DND-41 (cell line): ENCODE results near the gene COL26A1.

Source experiments
- ATAC-seq: fragments of 200-7000 bp; cut with Tn5 transposase; 3 replicates; pipeline ENCODE4 v1.9.1; 2021; ENCODE audit warnings: low read depth; ENCODE audit not compliant: insufficient read depth
- DNase-seq: peaks from one replicate; pipeline ENCODE4 v3.0.0-alpha.2; 2020
- H2AFZ ChIP-seq: 2 replicates; pipeline ENCODE4 v1.6.0; 2012; ENCODE audit warnings: low read depth, low read length
- H3K27ac ChIP-seq: 2 replicates; pipeline ENCODE4 v1.5.1; 2012; ENCODE audit warnings: low read length, inconsistent platforms
- H3K27me3 ChIP-seq: fragments of 200-600 bp; sonication (generic); 2 replicates; pipeline ENCODE4 v1.6.0; 2012; ENCODE audit warnings: low read length, mild to moderate bottlenecking, inconsistent platforms; ENCODE audit not compliant: insufficient read depth, poor library complexity
- H3K36me3 ChIP-seq: 2 replicates; pipeline ENCODE4 v1.5.1; 2012; ENCODE audit warnings: low read length, inconsistent platforms; ENCODE audit not compliant: insufficient read depth
- H3K4me1 ChIP-seq: 2 replicates; pipeline ENCODE4 v1.5.1; 2012; ENCODE audit warnings: mild to moderate bottlenecking, low read length; ENCODE audit not compliant: insufficient read depth
- H3K4me2 ChIP-seq: 2 replicates; pipeline ENCODE4 v1.6.0; 2012; ENCODE audit warnings: mild to moderate bottlenecking, moderate library complexity, low read length, inconsistent platforms; ENCODE audit not compliant: insufficient read depth
- H3K4me3 ChIP-seq, 2 experiments: fragments of 200-600 bp in 1 of 2; shearing (Covaris generic) in 1 of 2; 2 replicates each; pipeline ENCODE4 v1.5.1; 2012 to 2016; ENCODE audit warnings: inconsistent platforms in 2 of 2, low read length in 2 of 2, mild to moderate bottlenecking in 2 of 2, low read depth in 1 of 2, moderate library complexity in 1 of 2
- H3K79me2 ChIP-seq: 2 replicates; pipeline ENCODE4 v1.6.0; 2012; ENCODE audit warnings: low read length, inconsistent platforms; ENCODE audit not compliant: insufficient read depth
- H3K9ac ChIP-seq: 2 replicates; pipeline ENCODE4 v1.6.0; 2012; ENCODE audit warnings: low read depth, mild to moderate bottlenecking, inconsistent platforms, low read length, moderate library complexity
- H3K9me3 ChIP-seq: 2 replicates; pipeline ENCODE4 v1.5.1; 2012; ENCODE audit warnings: low read length, moderate library complexity, mild to moderate bottlenecking, inconsistent platforms; ENCODE audit not compliant: insufficient read depth, severe bottlenecking
- H4K20me1 ChIP-seq: 2 replicates; pipeline ENCODE4 v1.6.0; 2012; ENCODE audit warnings: low read length; ENCODE audit not compliant: insufficient read depth
- EZH2 ChIP-seq: IDR thresholded peaks from 3 replicates; pipeline ENCODE4 v1.6.1; 2012; ENCODE audit warnings: borderline replicate concordance, low read depth, mild to moderate bottlenecking, moderate library complexity, low read length, inconsistent platforms; ENCODE audit not compliant: severe bottlenecking
- TF ChIP-seq, protein P1 (sequence below): IDR thresholded peaks from 2 replicates; pipeline ENCODE4 v1.5.1; 2012; ENCODE audit warnings: borderline replicate concordance, low read length, moderate library complexity, mild to moderate bottlenecking; ENCODE audit not compliant: poor library complexity, severe bottlenecking; ENCODE audit errors: extremely low read depth

COL26A1 gene

DNA sequence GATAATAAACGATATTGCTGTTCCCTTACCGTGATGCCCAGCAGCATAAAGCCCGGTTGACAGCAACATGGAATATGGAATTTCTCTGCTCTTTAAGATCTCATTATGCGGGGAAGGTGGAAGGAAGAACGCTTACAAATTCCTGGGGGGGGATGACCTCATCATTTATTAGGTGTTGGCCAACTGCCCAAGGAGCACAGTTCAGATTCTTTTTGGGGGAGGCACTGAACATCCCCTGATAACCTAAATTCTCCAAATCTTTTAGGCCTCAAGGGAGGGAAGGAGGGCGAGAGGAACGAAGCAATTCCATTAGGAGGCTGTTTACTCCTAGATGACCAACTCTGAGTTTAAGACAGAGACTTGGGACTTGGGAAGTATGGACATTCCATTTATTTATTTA, 5.2 kb upstream of the COL26A1 start:
- H3K36me3 ChIP-seq, result no peaks in the 10 kb centered on the region
- TF ChIP-seq, protein P1, sequence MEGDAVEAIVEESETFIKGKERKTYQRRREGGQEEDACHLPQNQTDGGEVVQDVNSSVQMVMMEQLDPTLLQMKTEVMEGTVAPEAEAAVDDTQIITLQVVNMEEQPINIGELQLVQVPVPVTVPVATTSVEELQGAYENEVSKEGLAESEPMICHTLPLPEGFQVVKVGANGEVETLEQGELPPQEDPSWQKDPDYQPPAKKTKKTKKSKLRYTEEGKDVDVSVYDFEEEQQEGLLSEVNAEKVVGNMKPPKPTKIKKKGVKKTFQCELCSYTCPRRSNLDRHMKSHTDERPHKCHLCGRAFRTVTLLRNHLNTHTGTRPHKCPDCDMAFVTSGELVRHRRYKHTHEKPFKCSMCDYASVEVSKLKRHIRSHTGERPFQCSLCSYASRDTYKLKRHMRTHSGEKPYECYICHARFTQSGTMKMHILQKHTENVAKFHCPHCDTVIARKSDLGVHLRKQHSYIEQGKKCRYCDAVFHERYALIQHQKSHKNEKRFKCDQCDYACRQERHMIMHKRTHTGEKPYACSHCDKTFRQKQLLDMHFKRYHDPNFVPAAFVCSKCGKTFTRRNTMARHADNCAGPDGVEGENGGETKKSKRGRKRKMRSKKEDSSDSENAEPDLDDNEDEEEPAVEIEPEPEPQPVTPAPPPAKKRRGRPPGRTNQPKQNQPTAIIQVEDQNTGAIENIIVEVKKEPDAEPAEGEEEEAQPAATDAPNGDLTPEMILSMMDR, result no peak
- no peak for TF ChIP-seq EZH2
- H3K4me3 ChIP-seq, result no peak overlapping the region
- H2AFZ ChIP-seq, result no peak overlapping the region
- H4K20me1 ChIP-seq, result no peaks in the 10 kb centered on the region
- no peak overlapping the region for H3K4me2 ChIP-seq
- no peak overlapping the region for H3K9ac ChIP-seq
- H3K27ac ChIP-seq, result no peak overlapping the region
- H3K4me1 ChIP-seq, result no peaks in the 10 kb centered on the region
- no peaks in the 10 kb centered on the region for H3K79me2 ChIP-seq
- DNase-seq (no peak), ATAC-seq (no peak)
- peaks cover 2% of the 10 kb centered on the region for H3K27me3 ChIP-seq
- no peaks in the 10 kb centered on the region for H3K9me3 ChIP-seq

DNA sequence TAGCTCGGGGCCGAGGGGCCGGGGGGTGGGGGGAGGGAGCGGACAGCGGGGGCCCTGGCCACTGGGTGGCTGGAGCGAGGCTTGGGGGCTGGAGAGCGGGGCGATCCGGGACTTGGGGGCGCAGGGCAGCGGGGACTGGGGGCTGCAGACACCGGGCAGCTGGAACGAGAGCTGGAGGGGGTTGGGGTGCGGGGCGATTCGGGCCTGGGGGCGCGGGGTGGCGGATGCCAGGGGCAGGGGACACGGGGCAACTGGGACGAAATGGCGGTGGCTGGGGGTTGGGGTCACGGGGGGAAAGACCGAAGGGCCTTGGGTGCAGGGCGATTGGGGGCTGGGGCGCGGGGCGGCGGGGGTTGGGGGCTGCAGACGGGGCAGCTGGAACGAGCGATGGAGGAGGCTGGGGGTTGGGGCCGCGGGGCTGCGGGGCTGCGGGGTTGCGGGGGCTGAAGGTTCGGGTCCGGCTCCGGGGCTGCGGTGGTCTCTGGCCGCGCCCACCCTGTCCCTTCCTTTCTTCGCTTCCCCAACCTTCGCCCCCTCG, 590 bp downstream of the COL26A1 start:
- no peaks in the 10 kb centered on the region for H3K9me3 ChIP-seq
- no peaks in the 10 kb centered on the region for H4K20me1 ChIP-seq
- no peaks in the 10 kb centered on the region for H3K4me1 ChIP-seq
- H3K4me2 ChIP-seq, result no peak overlapping the region
- no peak overlapping the region for H3K9ac ChIP-seq
- no peaks in the 10 kb centered on the region for H3K36me3 ChIP-seq
- no peak overlapping the region for H2AFZ ChIP-seq
- TF ChIP-seq, protein P1, result no peak
- TF ChIP-seq EZH2, result no peak
- no peak overlapping the region for H3K27ac ChIP-seq
- ATAC-seq, result no peak
- no peaks in the 10 kb centered on the region for H3K79me2 ChIP-seq
- H3K27me3 ChIP-seq, result peaks cover 4% of the 10 kb centered on the region
- no peak for DNase-seq
- H3K4me3 ChIP-seq, result no peak overlapping the region

DNA sequence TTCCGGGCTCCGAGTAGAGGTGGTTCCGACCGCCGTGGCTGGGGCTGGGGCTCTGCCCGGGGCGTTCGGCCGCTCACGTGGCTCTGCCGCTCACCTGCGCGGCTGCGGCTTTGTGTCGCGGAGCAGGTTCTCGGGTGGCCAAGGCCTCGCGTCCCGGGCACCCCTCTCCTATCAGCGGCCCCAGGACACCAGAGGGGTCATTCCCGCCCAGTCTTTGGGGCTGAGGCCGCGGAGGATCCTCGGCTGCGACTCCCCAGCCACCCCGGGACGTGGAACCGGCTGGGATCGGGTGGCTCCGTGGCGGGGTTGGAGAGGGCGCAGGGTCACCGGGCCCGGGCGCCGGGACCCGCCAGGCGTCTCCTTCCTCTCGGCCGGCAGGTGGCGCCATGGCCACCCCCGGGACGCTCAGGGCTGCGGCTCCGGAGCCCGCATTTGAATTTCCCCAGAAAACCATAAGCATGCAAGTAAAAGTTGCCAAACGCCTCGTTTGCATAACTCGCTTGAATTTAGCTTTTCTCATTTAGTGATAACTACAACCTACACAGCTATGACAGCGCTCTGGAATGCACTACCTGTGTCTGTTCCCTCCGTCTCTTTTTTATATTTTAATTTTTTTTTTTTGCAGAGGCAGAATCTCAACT, 1.2 kb downstream of the COL26A1 start:
- Histone ChIP-seq H3K27ac (no peak overlapping the region), H3K4me3 (no peak overlapping the region), H3K27me3 (peaks cover 4% of the 10 kb centered on the region), H3K4me1 (no peaks in the 10 kb centered on the region), H3K79me2 (no peaks in the 10 kb centered on the region), H2AFZ (no peak overlapping the region), H3K36me3 (no peaks in the 10 kb centered on the region), H3K9ac (no peak overlapping the region), H3K9me3 (no peaks in the 10 kb centered on the region), H3K4me2 (no peak overlapping the region), H4K20me1 (no peaks in the 10 kb centered on the region)
- TF ChIP-seq EZH2, result no peak
- TF ChIP-seq, protein P1, result peak; percentile 77
- DNase-seq, result peak; percentile 61
- peak; percentile 99 for ATAC-seq

DNA sequence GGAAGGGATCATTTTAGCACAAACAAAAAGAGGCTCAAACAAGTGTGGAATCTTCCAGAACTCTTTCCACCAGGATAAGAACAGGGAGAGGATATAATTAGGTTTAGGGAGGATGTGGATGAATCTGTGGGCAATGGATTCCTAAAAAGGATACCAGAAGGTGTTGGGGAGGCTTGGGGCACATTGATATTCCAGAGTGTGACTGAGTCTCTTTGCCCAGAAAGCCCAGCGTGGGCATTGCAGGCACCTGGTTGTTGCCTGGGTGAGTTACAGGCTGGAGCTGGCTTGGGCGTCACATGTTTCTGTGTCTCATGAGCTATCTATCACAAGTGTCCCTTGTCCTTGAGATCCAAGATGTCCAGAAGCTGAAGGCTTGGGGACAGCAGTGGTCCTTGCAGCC, 3.3 kb downstream of the COL26A1 start:
- H3K4me1 ChIP-seq, result no peaks in the 10 kb centered on the region
- peaks cover 4% of the 10 kb centered on the region for H3K27me3 ChIP-seq
- no peak overlapping the region for H2AFZ ChIP-seq
- H3K4me3 ChIP-seq, result no peak overlapping the region
- no peak overlapping the region for H3K9ac ChIP-seq
- H3K79me2 ChIP-seq, result no peaks in the 10 kb centered on the region
- ATAC-seq (no peak), DNase-seq (no peak)
- no peaks in the 10 kb centered on the region for H3K9me3 ChIP-seq
- TF ChIP-seq EZH2, result no peak
- TF ChIP-seq, protein P1, result no peak
- no peaks in the 10 kb centered on the region for H4K20me1 ChIP-seq
- no peaks in the 10 kb centered on the region for H3K36me3 ChIP-seq
- no peak overlapping the region for H3K27ac ChIP-seq
- H3K4me2 ChIP-seq, result no peak overlapping the region
